GM23248 (cell line): ENCODE results near the gene CLSTN2.

Source experiments
- EZH2 ChIP-seq: fragments of 200-600 bp; sonication (generic); IDR thresholded peaks from 2 replicates; pipeline ENCODE4 v1.6.1; 2018; ENCODE audit warnings: antibody characterized with exemption, mild to moderate bottlenecking; ENCODE audit not compliant: insufficient read depth, poor library complexity, severe bottlenecking
- EZH2phosphoT487 ChIP-seq: fragments of 200-600 bp; sonication (generic); IDR thresholded peaks from 2 replicates; pipeline ENCODE4 v1.6.1; 2018; ENCODE audit warnings: antibody characterized with exemption, moderate library complexity, mild to moderate bottlenecking, low read depth; ENCODE audit not compliant: insufficient read depth

GRCh38 chr3:140068494-140069017 lies 133.6 kb downstream of the CLSTN2 start:
- no peak for TF ChIP-seq EZH2
- TF ChIP-seq EZH2phosphoT487: no peak
